ENCODE results near the gene SIM2.

SIM2 gene

DNA sequence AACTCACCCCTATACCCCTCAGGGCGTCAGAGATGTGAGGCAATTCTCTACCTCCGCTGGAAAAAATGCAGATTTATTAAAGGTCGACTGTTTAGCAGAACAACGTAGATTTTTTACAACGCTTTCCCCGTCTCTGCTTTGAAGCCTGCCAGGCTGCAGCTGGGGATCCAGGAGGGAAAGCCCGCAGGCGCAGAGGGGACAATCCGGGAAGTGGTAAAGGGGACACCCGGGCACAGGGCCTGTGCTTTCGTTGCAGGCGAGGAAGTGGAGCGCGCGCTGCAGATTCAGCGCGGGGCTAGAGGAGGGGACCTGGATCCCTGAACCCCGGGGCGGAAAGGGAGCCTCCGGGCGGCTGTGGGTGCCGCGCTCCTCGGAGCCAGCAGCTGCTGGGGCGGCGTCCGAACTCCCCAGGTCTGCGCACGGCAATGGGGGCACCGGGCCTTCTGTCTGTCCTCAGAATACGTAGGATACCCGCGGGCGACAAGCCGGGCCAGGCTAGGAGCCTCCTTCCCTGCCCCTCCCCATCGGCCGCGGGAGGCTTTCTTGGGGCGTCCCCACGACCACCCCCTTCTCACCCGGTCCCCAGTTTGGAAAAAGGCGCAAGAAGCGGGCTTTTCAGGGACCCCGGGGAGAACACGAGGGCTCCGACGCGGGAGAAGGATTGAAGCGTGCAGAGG is 5.5 kb downstream of the SIM2 start:
- TF ChIP-seq TARDBP (IDR thresholded peaks at IDR 0.05) (no peak), FOXA1 (IDR thresholded peaks at IDR 0.05) (no peak), HDGF (IDR thresholded peaks at IDR 0.05; ENCODE audit: borderline replicate concordance) (no peak)
- CTCF ChIA-PET: interaction anchor here (0.8 kb wide), 1 partner anchor 74 kb away, joined by 3 read pairs; no protein-coding TSS in a partner anchor

DNA sequence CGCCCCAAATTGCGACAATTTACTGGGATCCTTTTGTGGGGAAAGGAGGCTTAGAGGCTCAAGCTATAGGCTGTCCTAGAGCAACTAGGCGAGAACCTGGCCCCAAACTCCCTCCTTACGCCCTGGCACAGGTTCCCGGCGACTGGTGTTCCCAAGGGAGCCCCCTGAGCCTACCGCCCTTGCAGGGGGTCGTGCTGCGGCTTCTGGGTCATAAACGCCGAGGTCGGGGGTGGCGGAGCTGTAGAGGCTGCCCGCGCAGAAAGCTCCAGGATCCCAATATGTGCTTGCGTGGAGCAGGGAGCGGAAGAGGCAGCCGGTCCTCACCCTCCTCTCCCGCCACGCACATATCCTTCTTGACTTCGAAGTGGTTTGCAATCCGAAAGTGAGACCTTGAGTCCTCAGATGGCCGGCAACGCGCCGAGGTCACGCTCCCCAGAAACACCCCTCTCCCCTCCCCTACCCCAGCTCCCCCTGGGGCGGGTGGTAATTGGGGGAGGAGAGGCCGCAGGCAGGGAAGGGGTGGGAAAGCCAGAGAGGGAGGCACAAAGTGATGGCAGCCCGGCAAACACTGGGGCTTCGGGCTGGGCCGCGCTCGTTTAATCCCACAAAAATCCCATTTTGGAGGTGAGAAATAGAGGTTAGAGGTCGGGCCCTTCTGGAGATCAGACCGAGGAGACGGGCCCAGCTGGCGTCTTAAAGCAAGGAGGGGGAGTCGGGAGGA is 6.2 kb downstream of the SIM2 start:
- ChIA-PET CTCF (interaction anchor here (0.8 kb wide), 1 partner anchor 74 kb away, joined by 3 read pairs; no protein-coding TSS in a partner anchor), POLR2A (no interaction called here)
- no peak for DNase-seq (ENCODE audit: extremely low spot score)
- TF ChIP-seq TARDBP (IDR thresholded peaks at IDR 0.05) (no peak), ELF4 (IDR thresholded peaks at IDR 0.05) (no peak), L3MBTL2 (conservative IDR thresholded peaks at IDR 0.05) (no peak)
- TF ChIP-seq, protein P1, sequence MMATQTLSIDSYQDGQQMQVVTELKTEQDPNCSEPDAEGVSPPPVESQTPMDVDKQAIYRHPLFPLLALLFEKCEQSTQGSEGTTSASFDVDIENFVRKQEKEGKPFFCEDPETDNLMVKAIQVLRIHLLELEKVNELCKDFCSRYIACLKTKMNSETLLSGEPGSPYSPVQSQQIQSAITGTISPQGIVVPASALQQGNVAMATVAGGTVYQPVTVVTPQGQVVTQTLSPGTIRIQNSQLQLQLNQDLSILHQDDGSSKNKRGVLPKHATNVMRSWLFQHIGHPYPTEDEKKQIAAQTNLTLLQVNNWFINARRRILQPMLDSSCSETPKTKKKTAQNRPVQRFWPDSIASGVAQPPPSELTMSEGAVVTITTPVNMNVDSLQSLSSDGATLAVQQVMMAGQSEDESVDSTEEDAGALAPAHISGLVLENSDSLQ (IDR thresholded peaks at IDR 0.05): no peak

More for the DNA sequence above, 5.5 kb downstream of the SIM2 start:
- no peak for DNase-seq (ENCODE audit: extremely low spot score)
- POLR2A ChIA-PET: no interaction called here

DNA sequence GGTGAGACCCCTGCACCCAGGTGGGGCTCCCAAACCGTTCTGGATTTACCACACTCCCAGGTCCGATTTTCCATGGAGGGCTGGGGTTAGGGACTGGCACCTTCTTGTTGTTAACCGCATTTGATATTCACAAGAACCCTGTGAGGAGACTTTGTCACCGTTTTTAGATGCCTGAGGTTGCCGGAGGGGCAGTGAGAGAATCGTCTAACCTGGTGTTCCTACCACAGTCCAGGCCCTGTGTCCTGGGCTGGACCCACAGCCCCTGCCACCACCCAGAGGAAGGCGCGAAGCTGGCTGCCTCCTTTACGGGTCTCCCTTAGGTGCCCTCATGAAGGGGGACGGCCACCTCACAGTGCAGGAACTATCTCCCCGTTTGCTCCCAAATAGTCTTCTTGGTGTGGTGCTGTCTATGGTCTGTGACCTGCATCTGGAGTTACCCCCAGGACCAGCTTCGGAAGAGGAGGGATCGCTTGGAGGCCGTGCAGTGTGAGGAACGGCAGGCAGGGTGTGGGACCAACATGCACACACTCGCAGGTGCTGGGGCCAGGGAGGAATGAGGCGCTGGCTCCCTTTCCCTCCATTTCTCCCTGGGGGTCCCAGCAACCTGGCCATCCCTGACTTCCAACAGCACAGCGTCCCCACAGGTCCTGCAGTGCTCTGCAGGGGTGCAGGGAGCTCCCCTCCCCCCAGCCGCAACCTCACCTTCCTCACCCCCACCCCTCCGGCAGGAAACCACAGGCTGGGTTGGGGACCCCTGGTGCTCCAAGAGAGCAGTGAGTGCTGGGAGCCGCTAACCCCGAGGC is 7.0 kb downstream of the SIM2 start:
- ChIA-PET POLR2A (no interaction called here), CTCF (no interaction called here)
- TF ChIP-seq ELF4 (IDR thresholded peaks at IDR 0.05) (no peak), LEF1 (IDR thresholded peaks at IDR 0.05; ENCODE audit: borderline replicate concordance) (no peak), FOXM1 (IDR thresholded peaks at IDR 0.05; ENCODE audit: borderline replicate concordance) (no peak), L3MBTL2 (conservative IDR thresholded peaks at IDR 0.05) (no peak), BHLHE40 (IDR thresholded peaks at IDR 0.05; ENCODE audit: borderline replicate concordance) (no peak), ARNT (IDR thresholded peaks at IDR 0.05) (no peak), CTBP1 (IDR thresholded peaks at IDR 0.05; ENCODE audit: borderline replicate concordance) (no peak), ZNF384 (IDR thresholded peaks at IDR 0.05) (no peak), SUZ12 (IDR thresholded peaks at IDR 0.05) (no peak)
- DNase-seq (ENCODE audit: extremely low spot score): no peak

DNA sequence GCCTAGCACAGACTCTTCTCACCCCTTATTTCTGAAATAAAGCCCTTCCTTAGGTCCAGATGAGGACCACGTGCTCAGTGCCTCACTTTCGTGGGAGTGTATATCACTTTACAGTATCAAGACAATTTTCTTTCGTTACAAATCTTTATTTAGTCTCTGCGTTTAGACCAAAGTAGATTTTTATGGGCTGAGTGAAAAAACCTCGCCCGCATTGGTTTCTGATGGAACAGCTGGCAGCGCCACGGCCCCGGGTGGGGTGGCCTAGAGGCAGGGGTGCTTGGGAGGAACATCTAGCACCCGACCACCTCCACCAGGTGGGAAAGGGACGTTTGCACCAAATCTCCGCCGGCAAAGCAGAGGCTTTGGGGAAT is 7.6 kb downstream of the SIM2 start:
- DNase-seq (ENCODE audit: extremely low spot score): no peak
- POLR2A ChIA-PET: no interaction called here
- CTCF ChIA-PET: no interaction called here
- TF ChIP-seq NFRKB (IDR thresholded peaks at IDR 0.05): no peak
- no peak for TF ChIP-seq LEF1 (IDR thresholded peaks at IDR 0.05; ENCODE audit: borderline replicate concordance)
- TF ChIP-seq ZNF384 (IDR thresholded peaks at IDR 0.05): no peak
- TF ChIP-seq CTBP1 (IDR thresholded peaks at IDR 0.05; ENCODE audit: borderline replicate concordance): no peak
- no peak for TF ChIP-seq HDGF (IDR thresholded peaks at IDR 0.05; ENCODE audit: borderline replicate concordance)
- no peak for TF ChIP-seq TARDBP (IDR thresholded peaks at IDR 0.05)
- no peak for TF ChIP-seq FOXK2 (IDR thresholded peaks at IDR 0.05)
- no peak for TF ChIP-seq SP1 (IDR thresholded peaks at IDR 0.05)
- no peak for TF ChIP-seq ELF4 (IDR thresholded peaks at IDR 0.05)
- TF ChIP-seq, protein P1 (IDR thresholded peaks at IDR 0.05): no peak
- TF ChIP-seq ARNT (IDR thresholded peaks at IDR 0.05): no peak
- TF ChIP-seq FOXM1 (IDR thresholded peaks at IDR 0.05; ENCODE audit: borderline replicate concordance): no peak
- no peak for TF ChIP-seq FOXA1 (IDR thresholded peaks at IDR 0.05)
- TF ChIP-seq L3MBTL2 (conservative IDR thresholded peaks at IDR 0.05): no peak
- TF ChIP-seq BHLHE40 (IDR thresholded peaks at IDR 0.05; ENCODE audit: borderline replicate concordance): no peak

DNA sequence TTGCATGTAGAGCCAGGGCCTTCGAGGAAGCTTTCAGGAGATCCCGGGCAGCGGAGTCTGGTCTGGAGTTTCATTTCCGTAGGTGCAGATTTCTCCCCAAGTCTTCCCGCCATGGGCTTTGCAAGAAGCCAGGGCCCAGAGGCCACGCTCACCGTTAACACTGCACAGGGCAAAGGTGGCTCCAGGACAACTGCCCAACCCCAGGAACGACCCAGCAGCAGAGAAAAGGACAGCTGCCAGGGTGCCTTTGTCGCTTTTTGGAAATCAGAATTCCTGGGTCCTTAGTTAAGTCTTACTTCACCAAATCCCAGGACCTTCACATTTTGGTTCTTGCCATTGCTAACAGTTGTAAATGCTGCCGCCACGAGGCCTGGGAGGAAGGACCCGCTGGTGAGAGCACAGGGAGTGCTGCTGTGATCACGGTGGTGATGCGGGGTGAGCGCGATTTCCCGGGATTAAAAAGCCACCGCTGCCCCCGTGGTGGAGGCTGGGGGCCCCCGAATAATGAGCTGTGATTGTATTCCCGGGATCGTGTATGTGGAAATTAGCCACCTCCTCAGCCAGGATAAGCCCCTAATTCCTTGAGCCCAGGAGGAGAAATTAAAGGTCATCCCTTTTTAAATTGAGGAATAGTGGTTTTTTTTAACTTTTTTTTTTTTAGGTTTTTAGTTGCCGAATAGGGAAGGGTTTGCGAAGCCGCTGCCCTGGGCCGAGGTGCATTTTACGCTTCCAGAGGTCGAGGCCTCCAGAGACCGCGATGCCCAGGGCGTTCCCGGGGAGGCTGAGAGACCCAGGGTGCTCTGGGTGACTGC is 8.2 kb downstream of the SIM2 start:
- ChIA-PET POLR2A (no interaction called here), CTCF (interaction anchor here (0.6 kb wide), 1 partner anchor 78 kb away, joined by 3 read pairs; no protein-coding TSS in a partner anchor)
- no peak for TF ChIP-seq FOXK2 (IDR thresholded peaks at IDR 0.05)
- no peak for TF ChIP-seq ARNT (IDR thresholded peaks at IDR 0.05)
- TF ChIP-seq SP1 (IDR thresholded peaks at IDR 0.05): no peak
- TF ChIP-seq, protein P1 (IDR thresholded peaks at IDR 0.05): no peak
- TF ChIP-seq SUZ12 (IDR thresholded peaks at IDR 0.05): no peak
- TF ChIP-seq ZNF384 (IDR thresholded peaks at IDR 0.05): no peak
- no peak for TF ChIP-seq BHLHE40 (IDR thresholded peaks at IDR 0.05; ENCODE audit: borderline replicate concordance)
- no peak for TF ChIP-seq LEF1 (IDR thresholded peaks at IDR 0.05; ENCODE audit: borderline replicate concordance)
- TF ChIP-seq ELF4 (IDR thresholded peaks at IDR 0.05): no peak
- no peak for TF ChIP-seq L3MBTL2 (conservative IDR thresholded peaks at IDR 0.05)

More for the DNA sequence above, 8.2 kb downstream of the SIM2 start:
- DNase-seq (ENCODE audit: extremely low spot score): no peak

Data from HEK293T (cell line).